SK-N-SH treated with all-trans-retinoic acid at 6 μM for 48 hours (cell line): ENCODE results near the gene LRRC4.

Experiments
- ARNTL ChIP-seq: fragments of 450-650 bp; formaldehyde crosslinking; IDR thresholded peaks from 2 replicates; pipeline ENCODE4 v1.5.0; 2020; ENCODE audit warnings: low read depth, mild to moderate bottlenecking, moderate library complexity, borderline replicate concordance
- BACH2 ChIP-seq: fragments of 250-450 bp; sonication (Bioruptor Pico); IDR thresholded peaks from 2 replicates; pipeline ENCODE4 v1.9.0; 2021; ENCODE audit warnings: mild to moderate bottlenecking, borderline replicate concordance
- CREB5 ChIP-seq: fragments of 250-450 bp; sonication (Bioruptor Pico); IDR thresholded peaks from 2 replicates; pipeline ENCODE4 v1.5.1; 2020; ENCODE audit warnings: low read depth, mild to moderate bottlenecking, moderate library complexity
- PPARA ChIP-seq: fragments of 250-450 bp; sonication (Bioruptor Pico); IDR thresholded peaks from 2 replicates; pipeline ENCODE4 v1.5.0; 2020; ENCODE audit warnings: mild to moderate bottlenecking, borderline replicate concordance
- SNAI2 ChIP-seq: fragments of 250-450 bp; sonication (Bioruptor Pico); IDR thresholded peaks from 2 replicates; pipeline ENCODE4 v1.5.0; 2020; ENCODE audit warnings: mild to moderate bottlenecking, moderate library complexity
- TOX ChIP-seq: fragments of 250-450 bp; sonication (Bioruptor Pico); IDR thresholded peaks from 2 replicates; pipeline ENCODE4 v1.8.0; 2021; ENCODE audit warnings: mild to moderate bottlenecking, moderate library complexity, borderline replicate concordance
- ZNF70 ChIP-seq: fragments of 450-650 bp; formaldehyde crosslinking; IDR thresholded peaks from 2 replicates; pipeline ENCODE4 v1.5.0; 2020; ENCODE audit warnings: mild to moderate bottlenecking, moderate library complexity
- TF ChIP-seq, protein P1 (sequence below): fragments of 250-450 bp; sonication (Bioruptor Pico); IDR thresholded peaks from 2 replicates; pipeline ENCODE4 v1.8.0; 2020; ENCODE audit warnings: mild to moderate bottlenecking, moderate library complexity, borderline replicate concordance

GRCh38 chr7:128063088-128063487 is 31.9 kb upstream of the LRRC4 start:
- TF ChIP-seq PPARA (CRISPR knock-in tag) (no peak), SNAI2 (no peak), CREB5 (no peak), ARNTL (no peak), TOX (CRISPR knock-in tag) (no peak), ZNF70 (no peak), BACH2 (CRISPR knock-in tag) (no peak)
- TF ChIP-seq, protein P1, sequence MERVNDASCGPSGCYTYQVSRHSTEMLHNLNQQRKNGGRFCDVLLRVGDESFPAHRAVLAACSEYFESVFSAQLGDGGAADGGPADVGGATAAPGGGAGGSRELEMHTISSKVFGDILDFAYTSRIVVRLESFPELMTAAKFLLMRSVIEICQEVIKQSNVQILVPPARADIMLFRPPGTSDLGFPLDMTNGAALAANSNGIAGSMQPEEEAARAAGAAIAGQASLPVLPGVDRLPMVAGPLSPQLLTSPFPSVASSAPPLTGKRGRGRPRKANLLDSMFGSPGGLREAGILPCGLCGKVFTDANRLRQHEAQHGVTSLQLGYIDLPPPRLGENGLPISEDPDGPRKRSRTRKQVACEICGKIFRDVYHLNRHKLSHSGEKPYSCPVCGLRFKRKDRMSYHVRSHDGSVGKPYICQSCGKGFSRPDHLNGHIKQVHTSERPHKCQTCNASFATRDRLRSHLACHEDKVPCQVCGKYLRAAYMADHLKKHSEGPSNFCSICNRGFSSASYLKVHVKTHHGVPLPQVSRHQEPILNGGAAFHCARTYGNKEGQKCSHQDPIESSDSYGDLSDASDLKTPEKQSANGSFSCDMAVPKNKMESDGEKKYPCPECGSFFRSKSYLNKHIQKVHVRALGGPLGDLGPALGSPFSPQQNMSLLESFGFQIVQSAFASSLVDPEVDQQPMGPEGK = no peak
